GM12878 (cell line): ENCODE results near the gene WNK2. TPM values are rescaled to one million over a fixed set of nuclear protein-coding genes. Genes with fewer than 3 reads are reported as not detected.

Experiments
- ATAC-seq: fragments of 200-7000 bp; cut with Tn5 transposase; 3 replicates; pipeline ENCODE4 v1.9.1; 2020; ENCODE audit warnings: mild to moderate bottlenecking, moderate library complexity
- BruUV-seq: library from RNA; stranded (reverse); fragments of 400-500 nt; replicated peaks from 2 replicates; lab custom pipeline; 2021; lab: Mats Ljungman, UMichigan
- CTCF ChIA-PET: fragments of 300-600 bp; sonication (Branson Sonifier 250); formaldehyde crosslinking; extraction: SDS; loops from one replicate; lab custom pipeline; 2021; ENCODE audit warnings: inconsistent platforms; lab: Yijun Ruan, JAX
- POLR2A ChIA-PET: fragments of 350-600 bp; formaldehyde crosslinking; extraction: SDS; loops from one replicate; lab custom pipeline; 2021; ENCODE audit warnings: inconsistent platforms; lab: Charles Lee
- RAD21 ChIA-PET: fragments of 300-600 bp; sonication (Branson Sonifier 250); formaldehyde crosslinking; loops from one replicate; lab custom pipeline; 2023; ENCODE audit warnings: antibody characterized with exemption; ENCODE audit not compliant: unreplicated experiment; lab: Charles Lee
- SMC1A ChIA-PET: fragments of 300-600 bp; sonication (Branson Sonifier 250); formaldehyde crosslinking; loops from one replicate; lab custom pipeline; 2023; ENCODE audit not compliant: unreplicated experiment, uncharacterized antibody; lab: Charles Lee
- DNase-seq: peaks from one replicate; pipeline ENCODE4 v3.0.0-alpha.2; 2011; ENCODE audit warnings: low read depth, low spot score
- FAIRE-seq: peaks from 3 replicates; lab custom pipeline; 2011; peaks lifted over from hg19 to GRCh38; lab: Jason Lieb, UNC
- H2AFZ ChIP-seq: 2 replicates; pipeline ENCODE4 v1.6.0; 2011; ENCODE audit warnings: low read depth, low read length, control low read depth; ENCODE audit not compliant: control insufficient read depth
- H3K27ac ChIP-seq: 2 replicates; pipeline ENCODE4 v1.5.1; 2011; ENCODE audit warnings: control low read depth; ENCODE audit not compliant: control insufficient read depth, insufficient read depth
- H3K27me3 ChIP-seq, 2 experiments: replicated peaks in 1 of 2; 2 replicates each; pipeline versions ENCODE4 v1.6.0 to v1.6.1; 2011; ENCODE audit warnings: low read length in 1 of 2; ENCODE audit not compliant: control insufficient read depth in 2 of 2, insufficient read depth in 2 of 2
- H3K36me3 ChIP-seq, 2 experiments: 2 replicates each; pipeline ENCODE4 v1.5.1; 2011; ENCODE audit warnings: low read length in 1 of 2; ENCODE audit not compliant: control insufficient read depth in 2 of 2, insufficient read depth in 2 of 2
- H3K4me1 ChIP-seq: 2 replicates; pipeline ENCODE4 v1.6.1; 2011; ENCODE audit warnings: mild to moderate bottlenecking, low read length, moderate library complexity, mixed read lengths; ENCODE audit not compliant: control insufficient read depth, insufficient read depth
- H3K4me2 ChIP-seq: 2 replicates; pipeline ENCODE4 v1.6.0; 2011; ENCODE audit warnings: control low read depth; ENCODE audit not compliant: control insufficient read depth, insufficient read depth
- H3K4me3 ChIP-seq: fragments of 200-600 bp; sonication (generic); 2 replicates; pipeline ENCODE4 v1.5.1; 2016
- H3K79me2 ChIP-seq: 2 replicates; pipeline ENCODE4 v1.6.0; 2011; ENCODE audit warnings: low read length; ENCODE audit not compliant: control insufficient read depth, insufficient read depth
- H3K9ac ChIP-seq: 2 replicates; pipeline ENCODE4 v1.8.0; 2011; ENCODE audit warnings: low read length, control low read depth, mixed read lengths; ENCODE audit not compliant: control insufficient read depth, insufficient read depth
- H3K9me3 ChIP-seq: replicated peaks from 3 replicates; pipeline ENCODE4 v1.5.1; 2011; ENCODE audit warnings: mild to moderate bottlenecking, low read length; ENCODE audit not compliant: control insufficient read depth, insufficient read depth
- H4K20me1 ChIP-seq: 2 replicates; pipeline ENCODE4 v1.6.0; 2011; ENCODE audit not compliant: control insufficient read depth, insufficient read depth
- DPF2 ChIP-seq: fragments of 450-650 bp; IDR thresholded peaks from 2 replicates; pipeline ENCODE4 v1.6.1; 2017; ENCODE audit warnings: mild to moderate bottlenecking
- ESRRA ChIP-seq: IDR thresholded peaks from 2 replicates; pipeline ENCODE4 v1.6.1; 2012; ENCODE audit warnings: mild to moderate bottlenecking, low read length, improper control_type of control experiment
- HCFC1 ChIP-seq: fragments of 150-350 bp; IDR thresholded peaks from 2 replicates; pipeline ENCODE4 v1.6.1; 2014; ENCODE audit warnings: low read length
- IKZF1 ChIP-seq: fragments of 450-650 bp; conservative IDR thresholded peaks from 2 replicates; pipeline ENCODE4 v1.6.1; 2017; ENCODE audit warnings: antibody characterized with exemption, mild to moderate bottlenecking
- IRF3 ChIP-seq: fragments of 450-650 bp; IDR thresholded peaks from 2 replicates; pipeline ENCODE4 v1.6.1; 2014; ENCODE audit warnings: mild to moderate bottlenecking
- NBN ChIP-seq: fragments of 450-650 bp; IDR thresholded peaks from 2 replicates; pipeline ENCODE4 v1.6.1; 2016
- POLR2A ChIP-seq: IDR thresholded peaks from 2 replicates; pipeline ENCODE4 v1.6.1; 2011; ENCODE audit warnings: low read depth, mild to moderate bottlenecking, low read length
- POLR2AphosphoS5 ChIP-seq: IDR thresholded peaks from 2 replicates; pipeline ENCODE4 v1.6.1; 2011; ENCODE audit warnings: mild to moderate bottlenecking, low read length, inconsistent platforms
- RAD51 ChIP-seq: fragments of 450-650 bp; IDR thresholded peaks from 2 replicates; pipeline ENCODE4 v1.6.1; 2016; ENCODE audit warnings: moderate library complexity, mild to moderate bottlenecking, inconsistent platforms
- SMAD5 ChIP-seq: IDR thresholded peaks from 2 replicates; pipeline ENCODE4 v1.6.1; 2016; ENCODE audit warnings: antibody characterized with exemption, low read depth
- SRF ChIP-seq, 2 experiments: IDR thresholded peaks; 2 replicates each; pipeline ENCODE4 v1.6.1; 2011; ENCODE audit warnings: low read depth in 2 of 2, low read length in 2 of 2, mild to moderate bottlenecking in 1 of 2, moderate library complexity in 1 of 2
- YY1 ChIP-seq: IDR thresholded peaks from 2 replicates; pipeline ENCODE4 v1.6.1; 2011; ENCODE audit warnings: low read depth, mild to moderate bottlenecking, low read length
- ZBTB11 ChIP-seq: fragments of 450-650 bp; formaldehyde crosslinking; IDR thresholded peaks from 2 replicates; pipeline ENCODE4 v1.5.0; 2022; ENCODE audit warnings: mild to moderate bottlenecking, missing genetic modification characterization
- WGBS: methylation state at CpG from one replicate; pipeline ENCODE4 v1.1.6; 2016; ENCODE audit warnings: low lambda C conversion rate; ENCODE audit not compliant: insufficient replicate concordance, insufficient coverage; ENCODE audit errors: missing lambda C conversion rate; 5-methylcytosine and 5-hydroxymethylcytosine counted together
- in situ Hi-C: fragments of 300-500 bp; cut with MboI; formaldehyde crosslinking; loops from 9 replicates; pipeline ENCODE4 v1.14.3; 2018; ENCODE audit warnings: mixed read lengths
- intact Hi-C: fragments of 100-400 bp; cut with micrococcal nuclease; formaldehyde crosslinking; loops from one replicate; pipeline ENCODE4 v1.14.2; 2022; ENCODE audit not compliant: unreplicated experiment
- polyA plus RNA-seq, 11 experiments: library from polyadenylated mRNA; depleted of rRNA in 4 of 11; unstranded in 6 of 11; stranded (reverse) in 5 of 11; fragments of >200 nt; fragmentation: Nextera tagmentation in 4 of 11; fragmentation: Illumina TruSeq in 1 of 11; extraction: Ambion mirVana in 4 of 11; extraction: Trizol in 1 of 11; gene quantifications; 1 replicate in 1 of 11; 2 replicates in 10 of 11; pipeline versions ENCODE4 v1.2.1 to v1.2.3, GENCODE V29; 2011 to 2016; ENCODE audit warnings: inconsistent platforms in 2 of 11, missing spikeins in 2 of 11, low read depth in 1 of 11
- total RNA-seq, 4 experiments: library from RNA; depleted of rRNA in 3 of 4; stranded (reverse); fragments of >200 nt in 3 of 4; fragmentation: Illumina TruSeq in 1 of 4; extraction: Trizol in 1 of 4; gene quantifications; 2 replicates each; pipeline versions ENCODE4 v1.2.1 to v1.2.3, GENCODE V29; 2013 to 2021
- TF ChIP-seq, protein P1 (sequence below): IDR thresholded peaks from 2 replicates; pipeline ENCODE4 v1.6.1; 2011; ENCODE audit warnings: mild to moderate bottlenecking, low read depth, low read length, moderate library complexity; ENCODE audit not compliant: insufficient replicate concordance
- TF ChIP-seq, protein P2 (sequence below): fragments of 450-650 bp; IDR thresholded peaks from 2 replicates; pipeline ENCODE4 v1.6.1; 2018; ENCODE audit warnings: borderline replicate concordance, mild to moderate bottlenecking; ENCODE audit not compliant: partially characterized antibody

WNK2 gene
- total and polyA plus RNA-seq, 10 of the 15 experiments (the other 5 are each of a cell fraction or from before 2014, with no cell fraction given): 0.15 TPM; not detected in 9

DNA sequence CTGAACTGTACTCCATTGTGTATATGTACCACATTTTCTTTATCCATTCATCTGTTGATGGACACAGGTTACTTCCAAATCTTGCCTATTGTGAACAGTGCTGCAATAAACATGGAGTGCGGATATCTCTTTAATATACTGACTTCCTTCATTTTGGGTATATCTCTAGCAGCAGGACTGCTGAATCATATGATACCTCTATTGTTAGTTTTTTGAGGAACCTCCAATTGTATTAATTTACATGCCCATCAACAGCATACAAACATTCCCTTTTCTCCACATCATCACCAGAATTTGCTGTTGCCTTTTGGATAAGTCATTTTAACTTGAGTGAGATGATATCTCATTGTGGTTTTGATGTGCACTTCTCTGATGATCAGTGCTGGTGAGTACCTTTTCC lies 185.7 kb downstream of the WNK2 start:
- ChIA-PET POLR2A (no interaction called here), RAD21 (no interaction called here), CTCF (no interaction called here), SMC1A (no interaction called here)
- Histone ChIP-seq H3K4me2 (no peak overlapping the region), H3K27me3 (no peaks in the 10 kb centered on the region), H3K36me3 (no peaks in the 10 kb centered on the region), H3K9ac (no peak overlapping the region), H3K4me1 (no peaks in the 10 kb centered on the region), H3K9me3 (no peaks in the 10 kb centered on the region), H3K4me3 (no peak overlapping the region), H2AFZ (no peak overlapping the region), H3K27ac (no peak overlapping the region), H3K79me2 (no peaks in the 10 kb centered on the region), H4K20me1 (no peaks in the 10 kb centered on the region)
- WGBS: 100% methylated on average over 1 of the region's 1 CpG
- intact Hi-C loops: no loop called here
- BruUV-seq: no TSS peak
- no peak for DNase-seq
- no peak for ATAC-seq
- FAIRE-seq: no peak
- in situ Hi-C loops: no loop called here
- TF ChIP-seq RAD51 (no peak), YY1 (no peak), ZBTB11 (CRISPR knock-in tag) (no peak), ESRRA (no peak), IKZF1 (no peak), DPF2 (no peak), HCFC1 (no peak), NBN (no peak), POLR2AphosphoS5 (no peak), IRF3 (no peak), POLR2A (no peak), SRF (IDR thresholded peaks at IDR 0.05; ENCODE audit: low read depth in 2 of 2, low read length in 2 of 2) (no peak), SMAD5 (no peak)
- TF ChIP-seq, protein P1, sequence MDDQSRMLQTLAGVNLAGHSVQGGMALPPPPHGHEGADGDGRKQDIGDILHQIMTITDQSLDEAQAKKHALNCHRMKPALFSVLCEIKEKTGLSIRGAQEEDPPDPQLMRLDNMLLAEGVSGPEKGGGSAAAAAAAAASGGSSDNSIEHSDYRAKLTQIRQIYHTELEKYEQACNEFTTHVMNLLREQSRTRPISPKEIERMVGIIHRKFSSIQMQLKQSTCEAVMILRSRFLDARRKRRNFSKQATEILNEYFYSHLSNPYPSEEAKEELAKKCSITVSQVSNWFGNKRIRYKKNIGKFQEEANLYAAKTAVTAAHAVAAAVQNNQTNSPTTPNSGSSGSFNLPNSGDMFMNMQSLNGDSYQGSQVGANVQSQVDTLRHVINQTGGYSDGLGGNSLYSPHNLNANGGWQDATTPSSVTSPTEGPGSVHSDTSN: no peak
- TF ChIP-seq, protein P2, sequence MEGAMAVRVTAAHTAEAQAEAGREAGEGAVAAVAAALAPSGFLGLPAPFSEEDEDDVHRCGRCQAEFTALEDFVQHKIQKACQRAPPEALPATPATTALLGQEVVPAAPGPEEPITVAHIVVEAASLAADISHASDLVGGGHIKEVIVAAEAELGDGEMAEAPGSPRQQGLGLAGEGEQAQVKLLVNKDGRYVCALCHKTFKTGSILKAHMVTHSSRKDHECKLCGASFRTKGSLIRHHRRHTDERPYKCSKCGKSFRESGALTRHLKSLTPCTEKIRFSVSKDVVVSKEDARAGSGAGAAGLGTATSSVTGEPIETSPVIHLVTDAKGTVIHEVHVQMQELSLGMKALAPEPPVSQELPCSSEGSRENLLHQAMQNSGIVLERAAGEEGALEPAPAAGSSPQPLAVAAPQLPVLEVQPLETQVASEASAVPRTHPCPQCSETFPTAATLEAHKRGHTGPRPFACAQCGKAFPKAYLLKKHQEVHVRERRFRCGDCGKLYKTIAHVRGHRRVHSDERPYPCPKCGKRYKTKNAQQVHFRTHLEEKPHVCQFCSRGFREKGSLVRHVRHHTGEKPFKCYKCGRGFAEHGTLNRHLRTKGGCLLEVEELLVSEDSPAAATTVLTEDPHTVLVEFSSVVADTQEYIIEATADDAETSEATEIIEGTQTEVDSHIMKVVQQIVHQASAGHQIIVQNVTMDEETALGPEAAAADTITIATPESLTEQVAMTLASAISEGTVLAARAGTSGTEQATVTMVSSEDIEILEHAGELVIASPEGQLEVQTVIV: no peak
